Coronary artery (tissue), 2 donors: ENCODE measurements around the gene SMNDC1.
A peak's percentile ranks its signal among the peaks of the same experiment; 100 is the strongest.

Experiments used
- DNase-seq: peaks from one replicate; pipeline ENCODE4 v3.0.0-alpha.2; 2017; ENCODE audit warnings: low spot score
- H3K27ac ChIP-seq, 2 donors: fragments of 200-600 bp; sonication (generic); one replicate each; pipeline ENCODE4 v1.5.1; 2016 to 2019
- H3K4me3 ChIP-seq: fragments of 200-600 bp; sonication (generic); 2 replicates; pipeline ENCODE4 v1.5.1; 2016; ENCODE audit warnings: mild to moderate bottlenecking, moderate library complexity
- TF ChIP-seq, protein P1 (sequence below): fragments of 200-600 bp; sonication (generic); IDR thresholded peaks from one replicate; pipeline ENCODE4 v1.5.1; 2019; ENCODE audit warnings: antibody characterized with exemption

SMNDC1 gene

DNA sequence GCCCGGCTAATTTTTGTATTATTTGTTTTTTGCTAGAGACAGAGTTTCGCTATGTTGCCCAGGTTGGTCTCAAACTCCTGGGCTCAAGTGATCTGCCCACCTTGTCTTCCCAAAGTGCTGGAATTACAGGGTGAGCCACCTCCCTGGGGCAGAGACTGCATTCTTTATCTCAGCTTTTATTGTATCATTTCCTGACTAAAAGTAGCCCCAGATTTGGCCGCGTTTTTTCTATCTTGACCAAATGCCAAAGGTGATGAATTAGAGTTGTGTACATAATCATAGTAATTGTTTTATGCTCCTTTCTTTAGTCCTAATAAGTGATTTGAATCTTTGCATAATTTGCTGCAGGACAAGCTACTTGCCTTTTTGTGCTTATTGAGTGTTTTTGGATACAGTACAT lies 3.1 kb upstream of the SMNDC1 start:
- H3K4me3 ChIP-seq, result no peak overlapping the region
- no peak overlapping the region for H3K27ac ChIP-seq
- DNase-seq, result no peak
- TF ChIP-seq, protein P1, sequence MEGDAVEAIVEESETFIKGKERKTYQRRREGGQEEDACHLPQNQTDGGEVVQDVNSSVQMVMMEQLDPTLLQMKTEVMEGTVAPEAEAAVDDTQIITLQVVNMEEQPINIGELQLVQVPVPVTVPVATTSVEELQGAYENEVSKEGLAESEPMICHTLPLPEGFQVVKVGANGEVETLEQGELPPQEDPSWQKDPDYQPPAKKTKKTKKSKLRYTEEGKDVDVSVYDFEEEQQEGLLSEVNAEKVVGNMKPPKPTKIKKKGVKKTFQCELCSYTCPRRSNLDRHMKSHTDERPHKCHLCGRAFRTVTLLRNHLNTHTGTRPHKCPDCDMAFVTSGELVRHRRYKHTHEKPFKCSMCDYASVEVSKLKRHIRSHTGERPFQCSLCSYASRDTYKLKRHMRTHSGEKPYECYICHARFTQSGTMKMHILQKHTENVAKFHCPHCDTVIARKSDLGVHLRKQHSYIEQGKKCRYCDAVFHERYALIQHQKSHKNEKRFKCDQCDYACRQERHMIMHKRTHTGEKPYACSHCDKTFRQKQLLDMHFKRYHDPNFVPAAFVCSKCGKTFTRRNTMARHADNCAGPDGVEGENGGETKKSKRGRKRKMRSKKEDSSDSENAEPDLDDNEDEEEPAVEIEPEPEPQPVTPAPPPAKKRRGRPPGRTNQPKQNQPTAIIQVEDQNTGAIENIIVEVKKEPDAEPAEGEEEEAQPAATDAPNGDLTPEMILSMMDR, result no peak

DNA sequence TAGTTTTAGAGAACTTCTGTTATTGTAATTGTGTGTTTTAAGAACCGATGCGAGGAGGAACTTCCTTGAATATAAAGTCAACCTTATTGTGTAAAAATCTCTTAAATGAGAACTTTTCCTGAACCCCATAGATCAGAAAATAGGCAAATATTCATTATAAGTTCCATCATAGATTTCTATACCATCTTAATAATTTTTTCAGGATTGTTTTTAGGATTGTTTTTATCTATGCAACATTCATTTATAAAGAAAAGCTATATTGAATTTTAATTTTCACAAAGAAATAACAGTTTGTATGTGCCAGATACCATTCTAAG lies 1.7 kb upstream of the SMNDC1 start:
- no peak for DNase-seq
- no peak overlapping the region for H3K27ac ChIP-seq
- TF ChIP-seq, protein P1, result no peak
- no peak overlapping the region for H3K4me3 ChIP-seq

DNA sequence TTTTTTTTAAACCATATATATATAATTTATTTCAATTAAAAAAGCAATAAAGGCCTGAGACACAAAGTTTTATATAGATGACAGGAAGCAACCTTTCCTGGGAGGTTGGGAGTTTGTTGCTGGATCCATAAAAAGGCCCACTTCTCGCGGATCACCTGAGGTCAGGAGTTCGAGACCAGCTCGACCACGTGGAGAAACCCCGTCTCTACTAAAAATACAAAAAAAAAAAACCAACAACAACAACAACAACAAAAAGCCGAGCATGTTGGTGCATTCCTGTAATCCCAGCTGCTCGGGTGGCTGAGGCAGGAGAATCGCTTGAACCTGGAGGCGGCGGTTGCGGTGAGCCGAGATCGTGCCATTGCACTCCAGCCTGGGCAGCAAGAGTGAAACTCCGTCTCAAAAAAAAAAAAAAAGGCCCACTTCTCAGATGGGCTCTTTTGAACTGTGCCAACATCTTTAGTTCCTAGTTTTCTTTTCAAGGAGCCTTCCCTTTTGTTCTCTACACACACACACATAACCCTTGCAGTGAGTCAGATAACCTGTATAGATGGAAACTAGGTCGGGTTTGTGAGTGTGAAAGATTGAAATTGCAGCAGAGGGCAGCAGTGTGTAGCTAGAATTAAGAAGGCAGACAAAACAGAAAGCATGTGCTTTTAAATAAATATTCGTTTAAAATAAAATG lies 1.2 kb upstream of the SMNDC1 start:
- TF ChIP-seq, protein P1, result peak; percentile 31
- Histone ChIP-seq H3K4me3 (no peak overlapping the region), H3K27ac (peak overlapping the region in 1 of 2 donors; percentile 95)
- no peak for DNase-seq

DNA sequence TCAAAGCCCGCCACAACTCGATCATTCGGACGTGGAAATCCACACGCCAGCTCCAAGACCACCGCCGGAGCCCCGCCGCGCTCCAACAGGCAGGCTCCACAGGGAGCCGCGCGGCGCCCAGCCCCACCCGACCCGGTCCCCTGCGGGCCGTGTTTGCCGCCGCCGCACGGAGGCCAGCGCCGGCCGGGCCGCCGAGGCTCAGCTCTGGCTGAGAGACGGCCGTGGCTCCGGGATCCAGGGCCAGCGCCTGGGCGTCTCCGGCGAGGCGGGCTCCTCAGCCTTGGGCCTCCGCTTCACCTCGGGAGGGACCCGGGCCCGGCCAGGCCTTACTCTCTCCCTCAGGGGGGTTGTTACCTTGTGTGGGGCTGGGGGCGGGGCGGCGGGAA lies 333 bp downstream of the SMNDC1 start:
- H3K4me3 ChIP-seq, result peak overlapping the region; percentile 84
- TF ChIP-seq, protein P1, result no peak
- peak; percentile 75 for DNase-seq
- peak overlapping the region; percentile 95 to 96 for H3K27ac ChIP-seq

DNA sequence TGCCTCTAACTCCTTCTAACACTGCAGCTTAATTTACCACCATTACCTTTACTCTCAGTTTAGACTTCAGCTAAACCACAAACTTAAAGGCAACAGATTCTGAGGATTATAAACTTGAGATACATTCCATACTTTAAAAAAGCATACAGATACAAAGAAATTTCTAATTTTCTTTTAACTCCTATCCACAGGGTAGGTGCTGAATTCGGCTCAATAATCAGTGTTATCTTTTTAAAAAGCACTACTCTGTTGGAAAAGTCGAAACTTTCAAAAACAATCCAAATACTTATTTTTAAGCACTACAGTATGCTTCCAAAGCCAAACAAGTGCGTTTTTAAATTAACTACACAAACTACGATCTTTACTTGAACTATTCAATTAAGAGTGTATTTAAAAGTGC lies 1.0 kb downstream of the SMNDC1 start:
- Histone ChIP-seq H3K27ac (peak overlapping the region in 1 of 2 donors; percentile 95), H3K4me3 (peak overlapping the region; percentile 84)
- TF ChIP-seq, protein P1, result no peak
- DNase-seq, result no peak

DNA sequence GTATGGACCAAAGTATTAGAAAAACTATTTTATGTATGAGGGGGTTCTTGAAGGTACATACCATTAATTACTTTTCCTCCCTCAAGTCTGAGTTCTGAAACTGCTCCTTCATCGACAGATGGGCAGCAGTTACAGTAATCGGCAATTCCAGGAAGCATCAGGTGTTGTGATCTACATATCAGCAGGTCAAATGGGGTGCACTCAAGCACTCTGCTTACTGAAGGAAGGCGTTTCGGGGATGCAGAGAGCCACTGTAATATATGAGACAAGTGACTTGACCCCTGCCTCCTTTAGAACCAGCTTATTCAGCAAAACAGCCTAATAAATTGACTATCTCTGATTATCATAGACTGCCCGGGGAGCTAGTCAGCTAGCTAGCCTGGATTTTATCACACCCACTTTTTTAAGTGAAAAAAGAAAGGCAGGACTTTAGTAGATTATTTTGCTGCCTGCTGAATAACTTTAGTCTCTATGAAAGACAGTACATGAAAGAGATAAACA lies 4.2 kb downstream of the SMNDC1 start:
- Histone ChIP-seq H3K4me3 (no peak overlapping the region), H3K27ac (no peak overlapping the region)
- TF ChIP-seq, protein P1, result no peak
- no peak for DNase-seq

DNA sequence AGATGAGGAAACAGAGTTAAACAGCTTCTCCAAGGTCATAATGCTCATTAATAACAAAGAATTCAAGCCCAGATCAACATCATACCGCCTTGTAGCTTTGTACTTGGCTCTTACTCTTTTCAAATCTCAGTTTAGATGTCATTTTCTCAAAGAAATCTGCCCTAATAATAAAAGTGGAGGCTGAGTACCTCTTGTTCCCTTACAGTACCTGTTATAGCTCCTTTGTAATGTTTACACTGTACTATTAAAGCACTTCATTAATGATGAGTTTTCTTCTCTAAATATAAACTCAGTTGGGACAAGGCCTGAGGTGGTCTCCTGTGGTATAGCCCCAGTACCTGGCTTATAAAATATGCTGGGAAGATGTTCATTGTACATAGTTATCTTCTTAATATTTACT lies 7.8 kb downstream of the SMNDC1 start:
- Histone ChIP-seq H3K4me3 (no peak overlapping the region), H3K27ac (no peak overlapping the region)
- TF ChIP-seq, protein P1, result no peak
- no peak for DNase-seq
